GM18520 (cell line): Measurements from ENCODE around the gene GIGYF2.

Experiments used
- ATAC-seq: cut with Tn5 transposase; IDR thresholded peaks from one replicate; pipeline ENCODE4 v1.9.1; 2021; ENCODE audit not compliant: unreplicated experiment

The GIGYF2 gene

DNA sequence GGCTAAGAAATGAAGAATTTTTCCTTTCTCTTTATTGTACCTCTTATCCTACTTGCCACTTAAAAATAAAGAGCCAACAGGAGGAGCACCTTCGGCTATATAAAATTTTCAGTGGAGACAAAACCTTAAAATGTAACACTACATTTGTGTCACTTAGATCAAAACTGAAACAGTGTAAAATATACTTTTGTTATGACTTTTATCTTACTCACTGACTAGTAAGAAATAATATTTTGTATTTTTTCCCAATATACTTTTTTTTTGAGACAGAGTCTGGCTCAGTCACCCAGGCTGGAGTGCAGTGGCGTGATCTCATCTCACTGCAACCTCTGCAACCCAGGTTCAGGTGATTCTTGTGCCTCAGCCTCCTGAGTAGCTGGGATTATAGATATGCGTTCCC lies 50.9 kb downstream of the GIGYF2 start:
- ATAC-seq, result no peak

GRCh38 chr2:232749331-232749730 lies 52.2 kb downstream of the GIGYF2 start:
- ATAC-seq, result no peak

GRCh38 chr2:232750135-232750671 lies 53.1 kb downstream of the GIGYF2 start:
- ATAC-seq, result no peak

- ATAC-seq, result no peak
Measured at GRCh38 chr2:232757905-232758304, 60.8 kb downstream of the GIGYF2 start.

GRCh38 chr2:232761301-232761907 lies 64.3 kb downstream of the GIGYF2 start:
- no peak for ATAC-seq

GRCh38 chr2:232767866-232768265 lies 70.7 kb downstream of the GIGYF2 start:
- ATAC-seq, result no peak

DNA sequence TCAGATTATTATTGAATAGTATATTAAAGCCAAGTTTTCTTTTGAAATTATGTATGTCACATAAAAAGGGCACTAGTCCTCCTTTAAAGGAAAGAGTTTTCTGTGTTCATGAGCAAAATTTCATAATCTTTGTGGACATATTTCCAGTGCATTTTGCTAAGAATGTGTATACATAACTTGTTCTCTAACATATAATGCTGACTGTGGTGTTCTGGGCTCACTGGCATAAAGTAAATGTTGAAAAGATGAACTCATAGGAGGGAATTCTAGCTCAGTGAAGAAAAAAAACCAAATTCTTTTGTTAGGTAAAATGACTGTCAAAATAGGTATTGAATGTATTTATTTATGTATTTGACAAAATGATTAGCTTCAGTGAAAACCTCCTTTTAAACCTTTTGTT lies 73.1 kb downstream of the GIGYF2 start:
- no peak for ATAC-seq

DNA sequence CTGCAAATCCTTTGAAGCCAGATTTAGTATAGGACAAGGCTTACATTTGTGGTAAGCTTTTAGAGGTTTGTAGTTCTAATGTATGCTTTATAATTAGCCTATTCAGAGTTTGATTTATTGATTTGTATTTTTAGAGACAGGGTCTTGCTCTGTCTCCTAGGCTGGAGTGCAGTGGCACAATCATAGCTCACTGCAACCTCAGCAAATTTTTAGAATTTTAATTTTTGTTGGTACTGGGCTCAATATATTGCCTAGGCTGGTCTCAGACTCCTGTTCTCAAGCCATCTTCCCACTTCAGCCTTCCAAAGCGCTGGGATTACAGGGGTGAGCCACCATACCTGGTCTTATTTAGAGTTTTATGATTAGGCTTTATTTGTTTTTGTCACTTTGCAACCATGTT lies 74.7 kb downstream of the GIGYF2 start:
- no peak for ATAC-seq

DNA sequence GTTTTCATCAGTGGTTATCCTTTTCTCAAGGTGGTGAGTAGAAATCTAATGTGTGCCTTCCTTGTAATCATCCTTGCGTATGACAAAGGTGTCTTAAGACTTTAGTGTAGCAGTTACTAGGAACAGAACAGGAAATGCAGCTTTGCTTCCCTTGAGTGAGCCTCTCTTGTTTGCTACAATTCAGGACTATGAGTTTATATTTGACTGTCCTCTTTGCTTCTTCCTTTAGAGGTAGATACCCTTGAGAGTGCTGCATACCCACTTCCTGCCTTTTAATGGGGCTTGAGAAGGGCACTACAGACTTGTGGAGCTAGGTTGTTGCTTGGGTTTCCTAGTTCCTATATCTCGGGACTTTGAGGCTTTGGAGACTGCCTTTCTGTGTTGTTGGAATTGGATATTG lies 75.4 kb downstream of the GIGYF2 start:
- no peak for ATAC-seq

DNA sequence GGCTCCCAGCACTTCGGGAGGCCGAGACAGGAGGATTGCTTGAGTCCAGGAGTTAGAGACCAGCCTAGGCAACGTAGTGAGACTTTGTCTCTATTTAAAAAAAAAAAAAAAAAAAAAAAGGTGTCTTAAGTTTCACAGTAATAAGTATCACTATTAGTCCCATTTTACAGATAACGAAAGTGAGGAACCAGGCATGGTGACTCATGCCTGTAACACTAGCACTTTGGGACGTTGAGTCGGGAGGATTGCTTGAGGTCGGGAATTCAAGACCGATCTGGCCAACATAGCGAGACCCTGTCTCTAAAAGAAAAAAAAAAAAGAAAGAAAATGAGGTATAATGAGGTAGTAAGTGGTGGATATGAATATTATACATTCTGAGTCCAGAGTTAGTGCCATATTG lies 76.7 kb downstream of the GIGYF2 start:
- ATAC-seq, result no peak

DNA sequence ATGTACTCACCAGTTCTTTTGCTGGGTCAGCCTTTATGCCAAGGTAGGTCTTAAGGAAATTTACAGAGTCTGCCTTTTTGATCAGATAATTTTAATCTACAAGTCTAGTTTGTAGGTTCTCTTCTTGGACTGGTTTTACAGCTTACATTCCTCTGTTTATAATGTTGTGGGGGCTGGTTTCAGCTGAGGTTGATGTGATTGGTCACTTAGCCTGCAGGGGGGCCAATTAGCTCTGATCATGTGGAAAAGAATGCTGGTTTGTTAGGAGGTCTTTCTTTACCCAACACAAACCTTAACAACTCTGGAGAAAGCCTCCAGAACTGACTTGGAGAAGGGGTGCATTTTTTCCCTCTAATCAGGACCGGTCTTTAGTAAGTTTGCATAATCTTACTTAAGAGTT lies 79.3 kb downstream of the GIGYF2 start, which contains the start of gene KCNJ13:
Gene KCNJ13 (minus strand): TSS at position 131 of the 400 bp plus-strand sequence. CDS start 5,203 bp downstream, outside the sequence.
- ATAC-seq, result no peak

GRCh38 chr2:232777276-232777675 lies 80.1 kb downstream of the GIGYF2 start:
- no peak for ATAC-seq

- no peak for ATAC-seq
Measured at GRCh38 chr2:232779465-232779864, 82.3 kb downstream of the GIGYF2 start.

- ATAC-seq, result no peak
Measured at GRCh38 chr2:232779934-232780333, 82.8 kb downstream of the GIGYF2 start.

DNA sequence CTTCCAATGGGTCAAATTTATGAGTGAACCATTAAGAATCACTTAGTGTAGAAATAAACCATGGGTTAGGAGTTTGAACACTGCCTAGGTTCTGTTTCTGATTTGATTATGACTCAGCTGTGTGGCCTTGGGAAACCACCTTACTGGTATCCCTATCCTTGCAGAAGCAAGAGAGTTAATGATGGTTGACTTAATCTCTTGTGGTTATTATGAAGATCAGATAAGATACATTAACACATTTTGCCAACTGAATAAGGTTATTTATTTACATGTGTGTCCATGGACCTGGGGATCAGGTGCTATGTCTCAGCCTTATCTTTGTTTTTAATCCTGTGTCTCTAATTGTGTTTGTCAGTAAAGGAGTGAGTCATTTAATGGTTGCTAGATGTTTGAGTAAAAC lies 84.6 kb downstream of the GIGYF2 start:
- ATAC-seq, result peak; percentile 80

GRCh38 chr2:232783278-232783677 lies 86.1 kb downstream of the GIGYF2 start:
- no peak for ATAC-seq

DNA sequence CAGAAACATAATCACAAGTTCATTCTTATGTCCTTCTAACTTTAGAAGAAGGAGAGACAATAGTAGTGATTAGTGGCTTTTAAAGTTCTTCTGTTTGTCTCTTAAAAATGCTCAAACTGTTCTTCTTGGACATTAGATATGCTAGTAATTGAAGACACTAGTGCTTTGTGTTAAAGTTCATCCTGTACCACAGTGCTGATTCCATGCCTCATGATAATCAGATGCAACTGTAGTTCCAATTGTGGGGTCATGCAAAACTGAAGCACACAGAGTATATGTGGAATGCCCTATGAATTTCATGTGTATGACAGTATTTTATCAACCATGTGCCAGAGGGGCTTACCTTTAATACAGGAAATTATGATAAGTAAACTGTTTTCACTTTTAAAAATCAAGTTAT lies 90.7 kb downstream of the GIGYF2 start:
- no peak for ATAC-seq

DNA sequence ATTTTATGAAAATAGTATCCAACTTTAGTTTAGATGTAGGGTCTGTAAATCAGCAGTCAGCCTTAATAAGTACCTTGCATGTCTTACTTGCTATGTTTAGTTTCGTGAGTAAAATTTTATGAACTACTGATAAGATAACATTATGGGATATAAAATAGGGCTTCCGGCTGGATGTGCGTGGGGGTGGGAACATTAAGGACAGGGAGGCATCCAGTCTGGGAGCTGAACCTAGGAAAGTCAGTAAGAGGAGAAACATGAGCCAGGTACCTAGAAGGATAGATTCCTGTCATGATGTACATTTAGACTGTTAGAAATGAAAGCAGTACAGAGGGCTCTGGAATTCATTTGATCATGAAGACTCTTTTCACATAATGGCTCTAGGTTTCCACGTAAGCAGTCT lies 92.0 kb downstream of the GIGYF2 start:
- ATAC-seq, result no peak

DNA sequence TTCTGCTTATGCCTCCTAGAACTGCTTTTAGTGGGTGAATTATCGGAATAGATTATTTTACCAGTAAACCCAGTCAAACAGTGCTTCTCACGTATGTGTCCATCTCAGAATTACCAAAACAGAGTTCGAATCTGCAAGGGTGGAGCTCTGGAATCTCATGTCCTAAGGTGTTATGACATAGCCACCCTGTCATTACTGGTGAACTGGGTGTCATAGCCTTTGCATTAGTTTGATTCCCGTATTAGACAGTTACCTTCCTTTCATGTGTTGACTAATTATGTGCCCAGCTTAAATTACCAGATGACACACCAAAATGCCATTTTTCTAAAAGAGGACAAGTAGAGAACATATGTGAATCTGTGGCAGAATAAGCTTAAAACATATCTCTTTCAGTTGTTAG lies 94.4 kb downstream of the GIGYF2 start:
- no peak for ATAC-seq

DNA sequence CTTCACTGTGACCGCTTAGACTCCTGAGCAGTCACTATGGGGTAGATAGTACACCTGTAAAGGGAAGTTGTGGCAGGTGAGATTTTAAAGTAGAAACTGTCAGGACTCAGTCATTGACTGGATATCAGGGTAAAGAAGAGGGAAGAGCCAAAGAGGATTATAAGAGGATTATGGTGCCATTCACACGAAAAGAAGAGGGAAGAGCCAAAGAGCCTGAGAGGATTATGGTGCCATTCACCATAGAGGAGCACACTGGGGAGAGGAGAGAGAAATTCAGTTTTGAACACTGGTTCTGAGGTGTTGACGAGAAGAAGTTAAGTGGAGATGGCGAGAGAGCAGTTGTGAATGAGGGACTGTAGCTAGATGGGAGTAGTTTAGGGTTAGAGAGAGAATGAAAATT lies 96.1 kb downstream of the GIGYF2 start:
- no peak for ATAC-seq

GRCh38 chr2:232794981-232795380 lies 97.8 kb downstream of the GIGYF2 start:
- no peak for ATAC-seq

- no peak for ATAC-seq
Measured at GRCh38 chr2:232795920-232796319, 98.8 kb downstream of the GIGYF2 start.

DNA sequence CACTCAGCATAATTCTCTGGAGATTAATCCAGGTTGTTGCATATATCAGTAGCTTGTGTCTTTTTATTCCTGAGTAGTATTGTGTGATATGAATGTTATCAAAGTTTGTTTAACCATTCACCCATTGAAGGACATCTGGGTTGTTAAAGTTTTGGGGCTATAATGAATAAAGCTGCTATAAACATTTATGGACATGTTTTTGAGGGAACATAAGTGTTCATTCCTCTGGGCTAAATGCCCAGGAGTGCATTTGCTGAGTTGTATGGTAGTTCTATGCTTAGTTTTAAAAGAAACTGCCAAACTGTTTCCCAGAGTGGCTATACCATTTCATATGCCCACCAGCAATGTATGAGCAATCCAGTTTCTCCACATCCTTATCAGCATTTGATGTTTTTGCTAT lies 101.1 kb downstream of the GIGYF2 start:
- ATAC-seq, result no peak
